ENCODE measurements around the gene ACTN4.
"Not testable (repeated sequence)": the region's sequence is repeated elsewhere in the genome, so short reads cannot be mapped to it uniquely, and the experiment has no call there.

DNA sequence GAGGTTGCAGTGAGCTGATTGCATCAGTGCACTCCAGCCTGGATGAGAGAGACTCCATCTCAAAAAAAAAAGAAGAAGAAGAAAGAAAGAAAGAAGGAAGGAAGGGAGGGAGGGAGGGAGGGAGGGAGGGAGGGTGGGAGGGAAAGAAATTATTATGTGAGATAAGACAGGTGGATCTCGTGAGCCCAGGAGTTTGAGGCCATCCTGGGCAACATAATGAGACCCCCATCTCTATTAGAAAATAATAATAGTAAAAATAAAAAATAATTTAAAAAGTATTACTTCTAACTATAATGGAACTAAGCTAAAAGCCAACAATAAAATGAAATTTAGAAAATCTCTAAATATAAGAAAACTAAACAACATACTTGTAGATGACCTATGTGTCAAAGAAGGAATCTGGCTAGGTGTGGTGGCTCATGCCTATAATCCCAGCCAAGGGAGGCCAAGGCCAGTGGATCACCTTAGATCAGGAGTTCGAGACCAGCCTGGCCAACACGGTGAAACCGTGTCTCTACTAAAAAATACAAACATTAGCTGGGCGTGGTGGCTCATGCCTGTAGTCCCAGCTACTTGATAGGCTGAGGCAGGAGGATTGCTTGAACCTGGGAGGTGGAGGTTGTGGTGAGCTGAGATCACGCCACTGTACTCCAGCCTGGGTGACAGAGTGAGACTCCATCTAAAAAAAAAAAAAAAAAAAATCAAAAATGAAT, 113.5 kb downstream of the ACTN4 start:
- TF ChIP-seq CTCF (conservative IDR thresholded peaks at IDR 0.05; ENCODE audit: low read depth in 2 of 2); EZH2phosphoT487 (IDR thresholded peaks at IDR 0.05; ENCODE audit: unreplicated experiment); EZH2 (IDR thresholded peaks at IDR 0.05; ENCODE audit: low read depth, unreplicated experiment); CREB1 (CRISPR knock-in tag; IDR thresholded peaks at IDR 0.05; ENCODE audit: low read depth); JUNB (IDR thresholded peaks at IDR 0.05; ENCODE audit: unreplicated experiment); REST (IDR thresholded peaks at IDR 0.05; ENCODE audit: unreplicated experiment); POLR2AphosphoS5 (IDR thresholded peaks at IDR 0.05; ENCODE audit: low read depth); STAT1 (IDR thresholded peaks at IDR 0.05; ENCODE audit: unreplicated experiment); ZNF114 (CRISPR knock-in tag; IDR thresholded peaks at IDR 0.05); NANOG (IDR thresholded peaks at IDR 0.05; ENCODE audit: borderline replicate concordance); ZNF331 (CRISPR knock-in tag; IDR thresholded peaks at IDR 0.05; ENCODE audit: low read depth): not testable (repeated sequence)
- TF ChIP-seq, protein P1, sequence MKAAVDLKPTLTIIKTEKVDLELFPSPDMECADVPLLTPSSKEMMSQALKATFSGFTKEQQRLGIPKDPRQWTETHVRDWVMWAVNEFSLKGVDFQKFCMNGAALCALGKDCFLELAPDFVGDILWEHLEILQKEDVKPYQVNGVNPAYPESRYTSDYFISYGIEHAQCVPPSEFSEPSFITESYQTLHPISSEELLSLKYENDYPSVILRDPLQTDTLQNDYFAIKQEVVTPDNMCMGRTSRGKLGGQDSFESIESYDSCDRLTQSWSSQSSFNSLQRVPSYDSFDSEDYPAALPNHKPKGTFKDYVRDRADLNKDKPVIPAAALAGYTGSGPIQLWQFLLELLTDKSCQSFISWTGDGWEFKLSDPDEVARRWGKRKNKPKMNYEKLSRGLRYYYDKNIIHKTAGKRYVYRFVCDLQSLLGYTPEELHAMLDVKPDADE (IDR thresholded peaks at IDR 0.05): not testable (repeated sequence)
- TF ChIP-seq, protein P2, sequence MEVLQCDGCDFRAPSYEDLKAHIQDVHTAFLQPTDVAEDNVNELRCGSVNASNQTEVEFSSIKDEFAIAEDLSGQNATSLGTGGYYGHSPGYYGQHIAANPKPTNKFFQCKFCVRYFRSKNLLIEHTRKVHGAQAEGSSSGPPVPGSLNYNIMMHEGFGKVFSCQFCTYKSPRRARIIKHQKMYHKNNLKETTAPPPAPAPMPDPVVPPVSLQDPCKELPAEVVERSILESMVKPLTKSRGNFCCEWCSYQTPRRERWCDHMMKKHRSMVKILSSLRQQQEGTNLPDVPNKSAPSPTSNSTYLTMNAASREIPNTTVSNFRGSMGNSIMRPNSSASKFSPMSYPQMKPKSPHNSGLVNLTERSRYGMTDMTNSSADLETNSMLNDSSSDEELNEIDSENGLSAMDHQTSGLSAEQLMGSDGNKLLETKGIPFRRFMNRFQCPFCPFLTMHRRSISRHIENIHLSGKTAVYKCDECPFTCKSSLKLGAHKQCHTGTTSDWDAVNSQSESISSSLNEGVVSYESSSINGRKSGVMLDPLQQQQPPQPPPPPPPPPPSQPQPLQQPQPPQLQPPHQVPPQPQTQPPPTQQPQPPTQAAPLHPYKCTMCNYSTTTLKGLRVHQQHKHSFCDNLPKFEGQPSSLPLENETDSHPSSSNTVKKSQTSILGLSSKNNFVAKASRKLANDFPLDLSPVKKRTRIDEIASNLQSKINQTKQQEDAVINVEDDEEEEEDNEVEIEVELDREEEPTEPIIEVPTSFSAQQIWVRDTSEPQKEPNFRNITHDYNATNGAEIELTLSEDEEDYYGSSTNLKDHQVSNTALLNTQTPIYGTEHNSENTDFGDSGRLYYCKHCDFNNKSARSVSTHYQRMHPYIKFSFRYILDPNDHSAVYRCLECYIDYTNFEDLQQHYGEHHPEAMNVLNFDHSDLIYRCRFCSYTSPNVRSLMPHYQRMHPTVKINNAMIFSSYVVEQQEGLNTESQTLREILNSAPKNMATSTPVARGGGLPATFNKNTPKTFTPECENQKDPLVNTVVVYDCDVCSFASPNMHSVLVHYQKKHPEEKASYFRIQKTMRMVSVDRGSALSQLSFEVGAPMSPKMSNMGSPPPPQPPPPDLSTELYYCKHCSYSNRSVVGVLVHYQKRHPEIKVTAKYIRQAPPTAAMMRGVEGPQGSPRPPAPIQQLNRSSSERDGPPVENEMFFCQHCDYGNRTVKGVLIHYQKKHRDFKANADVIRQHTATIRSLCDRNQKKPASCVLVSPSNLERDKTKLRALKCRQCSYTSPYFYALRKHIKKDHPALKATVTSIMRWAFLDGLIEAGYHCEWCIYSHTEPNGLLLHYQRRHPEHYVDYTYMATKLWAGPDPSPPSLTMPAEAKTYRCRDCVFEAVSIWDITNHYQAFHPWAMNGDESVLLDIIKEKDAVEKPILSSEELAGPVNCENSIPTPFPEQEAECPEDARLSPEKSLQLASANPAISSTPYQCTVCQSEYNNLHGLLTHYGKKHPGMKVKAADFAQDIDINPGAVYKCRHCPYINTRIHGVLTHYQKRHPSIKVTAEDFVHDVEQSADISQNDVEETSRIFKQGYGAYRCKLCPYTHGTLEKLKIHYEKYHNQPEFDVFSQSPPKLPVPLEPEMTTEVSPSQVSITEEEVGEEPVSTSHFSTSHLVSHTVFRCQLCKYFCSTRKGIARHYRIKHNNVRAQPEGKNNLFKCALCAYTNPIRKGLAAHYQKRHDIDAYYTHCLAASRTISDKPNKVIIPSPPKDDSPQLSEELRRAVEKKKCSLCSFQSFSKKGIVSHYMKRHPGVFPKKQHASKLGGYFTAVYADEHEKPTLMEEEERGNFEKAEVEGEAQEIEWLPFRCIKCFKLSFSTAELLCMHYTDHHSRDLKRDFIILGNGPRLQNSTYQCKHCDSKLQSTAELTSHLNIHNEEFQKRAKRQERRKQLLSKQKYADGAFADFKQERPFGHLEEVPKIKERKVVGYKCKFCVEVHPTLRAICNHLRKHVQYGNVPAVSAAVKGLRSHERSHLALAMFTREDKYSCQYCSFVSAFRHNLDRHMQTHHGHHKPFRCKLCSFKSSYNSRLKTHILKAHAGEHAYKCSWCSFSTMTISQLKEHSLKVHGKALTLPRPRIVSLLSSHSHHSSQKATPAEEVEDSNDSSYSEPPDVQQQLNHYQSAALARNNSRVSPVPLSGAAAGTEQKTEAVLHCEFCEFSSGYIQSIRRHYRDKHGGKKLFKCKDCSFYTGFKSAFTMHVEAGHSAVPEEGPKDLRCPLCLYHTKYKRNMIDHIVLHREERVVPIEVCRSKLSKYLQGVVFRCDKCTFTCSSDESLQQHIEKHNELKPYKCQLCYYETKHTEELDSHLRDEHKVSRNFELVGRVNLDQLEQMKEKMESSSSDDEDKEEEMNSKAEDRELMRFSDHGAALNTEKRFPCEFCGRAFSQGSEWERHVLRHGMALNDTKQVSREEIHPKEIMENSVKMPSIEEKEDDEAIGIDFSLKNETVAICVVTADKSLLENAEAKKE (CRISPR knock-in tag; IDR thresholded peaks at IDR 0.05): not testable (repeated sequence)

All from GM23338 (cell line).